Measurements from ENCODE around the gene LRRC53.

Gene LRRC53

GRCh38 chr1:74434321-74434720, 78.1 kb downstream of the LRRC53 start:
- in situ Hi-C loops (cut with HindIII; ENCODE audit: low sequenced_read_pairs): no loop called here

GRCh38 chr1:74432325-74432724, 80.1 kb downstream of the LRRC53 start:
- in situ Hi-C loops (cut with HindIII; ENCODE audit: low sequenced_read_pairs): no loop called here

- in situ Hi-C loops (cut with HindIII; ENCODE audit: low sequenced_read_pairs): no loop called here
Measured at GRCh38 chr1:74431531-74431930, 80.9 kb downstream of the LRRC53 start.

GRCh38 chr1:74430342-74430934, 82.0 kb downstream of the LRRC53 start:
- in situ Hi-C loops (cut with HindIII; ENCODE audit: low sequenced_read_pairs): no loop called here

- in situ Hi-C loops (cut with HindIII; ENCODE audit: low sequenced_read_pairs): no loop called here
Measured at GRCh38 chr1:74429580-74429979, 82.8 kb downstream of the LRRC53 start.

- in situ Hi-C loops (cut with HindIII; ENCODE audit: low sequenced_read_pairs): no loop called here
Measured at GRCh38 chr1:74427681-74428080, 84.7 kb downstream of the LRRC53 start.

- in situ Hi-C loops (cut with HindIII; ENCODE audit: low sequenced_read_pairs): no loop called here
Measured at GRCh38 chr1:74426208-74426937, 86.0 kb downstream of the LRRC53 start.

GRCh38 chr1:74425676-74426075, 86.7 kb downstream of the LRRC53 start:
- in situ Hi-C loops (cut with HindIII; ENCODE audit: low sequenced_read_pairs): no loop called here

GRCh38 chr1:74423471-74423870, 88.9 kb downstream of the LRRC53 start:
- in situ Hi-C loops (cut with HindIII; ENCODE audit: low sequenced_read_pairs): no loop called here

- in situ Hi-C loops (cut with HindIII; ENCODE audit: low sequenced_read_pairs): no loop called here
Measured at GRCh38 chr1:74422421-74423292, 89.8 kb downstream of the LRRC53 start.

- in situ Hi-C loops (cut with HindIII; ENCODE audit: low sequenced_read_pairs): no loop called here
Measured at GRCh38 chr1:74420467-74420866, 91.9 kb downstream of the LRRC53 start.
